ENCODE data around the gene SLC35F3.

- TF ChIP-seq CTCF (IDR thresholded peaks at IDR 0.05) (no peak), POLR2A (IDR thresholded peaks at IDR 0.05) (no peak)
Measured at GRCh38 chr1:233879841-233880240, 24.6 kb upstream of the SLC35F3 start.

All from right lobe of liver (tissue), 4 donors.